NCI-H187 treated with DMSO at 0.1 percent for 48 hours (cell line): ENCODE data around the gene PSAP.

Experiments
- DNase-seq: peaks from one replicate; lab custom pipeline; 2025; lab: John Stamatoyannopoulos, UW

The PSAP gene

GRCh38 chr10:71825217-71825616 is 25.8 kb downstream of the PSAP start:
- DNase-seq = no peak

GRCh38 chr10:71824333-71824732 is 26.7 kb downstream of the PSAP start:
- DNase-seq = no peak

GRCh38 chr10:71823356-71823755 is 27.7 kb downstream of the PSAP start:
- no peak for DNase-seq

- no peak for DNase-seq
Observed at GRCh38 chr10:71821909-71822763, 28.9 kb downstream of the PSAP start.

GRCh38 chr10:71820966-71821365 is 30.1 kb downstream of the PSAP start:
- DNase-seq = no peak

- no peak for DNase-seq
Observed at GRCh38 chr10:71819985-71820384, 31.1 kb downstream of the PSAP start.

- no peak for DNase-seq
Observed at GRCh38 chr10:71819441-71819861, 31.6 kb downstream of the PSAP start.

GRCh38 chr10:71818674-71819260 is 32.3 kb downstream of the PSAP start:
- DNase-seq = no peak

GRCh38 chr10:71817831-71818655 is 33.0 kb downstream of the PSAP start:
- no peak for DNase-seq

- no peak for DNase-seq
Observed at GRCh38 chr10:71816936-71817618, 34.0 kb downstream of the PSAP start.

GRCh38 chr10:71816421-71816851 is 34.6 kb downstream of the PSAP start:
- DNase-seq = no peak

- no peak for DNase-seq
Observed at GRCh38 chr10:71815515-71816130, 35.4 kb downstream of the PSAP start.

- DNase-seq = no peak
Observed at GRCh38 chr10:71814922-71815411, 36.1 kb downstream of the PSAP start.

- DNase-seq = no peak
Observed at GRCh38 chr10:71812913-71813590, 38.0 kb downstream of the PSAP start.

GRCh38 chr10:71812016-71812912 is 38.8 kb downstream of the PSAP start:
- no peak for DNase-seq

- no peak for DNase-seq
Observed at GRCh38 chr10:71811351-71811750, 39.7 kb downstream of the PSAP start.

GRCh38 chr10:71810048-71810750 is 40.9 kb downstream of the PSAP start:
- DNase-seq = no peak

GRCh38 chr10:71809628-71810027 is 41.4 kb downstream of the PSAP start:
- DNase-seq = no peak
